H4 (cell line): ENCODE data around the gene LMO4. TPM values are rescaled to one million over a fixed set of nuclear protein-coding genes. Genes with fewer than 3 reads are reported as not detected.

Experiments used
- DNase-seq: peaks from one replicate; pipeline ENCODE4 v3.0.0-alpha.2; 2015; ENCODE audit warnings: low spot score
- total RNA-seq: library from RNA; depleted of rRNA; stranded (reverse); fragments of >200 nt; shearing (Covaris generic); gene quantifications from 2 replicates; pipeline ENCODE4 v1.2.3, GENCODE V29; 2014; rRNA removed

The LMO4 gene
- total RNA-seq: 28.2 and 33.9 TPM in 2 replicates

- DNase-seq: peak; percentile 90
Measured at GRCh38 chr1:87328272-87329050, at the start of gene LMO4. Gene LMO4 (plus strand): TSS chr1:87328880. CDS start chr1:87332016, 3,136 bp downstream.

- DNase-seq: no peak
Measured at GRCh38 chr1:87279536-87279875, 49.2 kb upstream of the LMO4 start.

GRCh38 chr1:87279966-87280535 lies 48.6 kb upstream of the LMO4 start:
- DNase-seq: peak; percentile 23

GRCh38 chr1:87284456-87285240 lies 44.0 kb upstream of the LMO4 start:
- no peak for DNase-seq

- DNase-seq: no peak
Measured at GRCh38 chr1:87291107-87291506, 37.6 kb upstream of the LMO4 start.

GRCh38 chr1:87292684-87293493 lies 35.8 kb upstream of the LMO4 start:
- DNase-seq: peak; percentile 37

GRCh38 chr1:87294633-87295032 lies 34.0 kb upstream of the LMO4 start:
- no peak for DNase-seq

- no peak for DNase-seq
Measured at GRCh38 chr1:87295445-87296110, 33.1 kb upstream of the LMO4 start.

- no peak for DNase-seq
Measured at GRCh38 chr1:87296206-87296605, 32.5 kb upstream of the LMO4 start.

GRCh38 chr1:87299661-87300060 lies 29.0 kb upstream of the LMO4 start:
- DNase-seq: no peak

- no peak for DNase-seq
Measured at GRCh38 chr1:87300628-87301027, 28.1 kb upstream of the LMO4 start.

- DNase-seq: no peak
Measured at GRCh38 chr1:87305151-87305550, 23.5 kb upstream of the LMO4 start.

- no peak for DNase-seq
Measured at GRCh38 chr1:87305762-87306161, 22.9 kb upstream of the LMO4 start.

GRCh38 chr1:87307306-87307705 lies 21.4 kb upstream of the LMO4 start:
- DNase-seq: no peak

- no peak for DNase-seq
Measured at GRCh38 chr1:87307931-87308330, 20.7 kb upstream of the LMO4 start.

- no peak for DNase-seq
Measured at GRCh38 chr1:87314091-87314490, 14.6 kb upstream of the LMO4 start.

- no peak for DNase-seq
Measured at GRCh38 chr1:87318056-87318650, 10.5 kb upstream of the LMO4 start.

GRCh38 chr1:87318806-87319205 lies 9.9 kb upstream of the LMO4 start:
- DNase-seq: no peak

GRCh38 chr1:87325982-87326738 lies 2.5 kb upstream of the LMO4 start:
- DNase-seq: peak; percentile 23
